HG02973 (cell line): ENCODE data around the gene CSH2.
"Not testable (repeated sequence)": the region's sequence is repeated elsewhere in the genome, so short reads cannot be mapped to it uniquely, and the experiment has no call there.

Experiments
- ATAC-seq: cut with Tn5 transposase; IDR thresholded peaks from one replicate; pipeline ENCODE4 v1.9.1; 2021; ENCODE audit warnings: moderate library complexity; ENCODE audit not compliant: unreplicated experiment

The CSH2 gene

GRCh38 chr17:63896524-63897354 lies 23.3 kb upstream of the CSH2 start, which contains the start of gene CSH1:
CSH1 (minus strand) TSS chr17:63896574; CDS start chr17:63896511, 63 bp downstream.
- not testable (repeated sequence) for ATAC-seq

DNA sequence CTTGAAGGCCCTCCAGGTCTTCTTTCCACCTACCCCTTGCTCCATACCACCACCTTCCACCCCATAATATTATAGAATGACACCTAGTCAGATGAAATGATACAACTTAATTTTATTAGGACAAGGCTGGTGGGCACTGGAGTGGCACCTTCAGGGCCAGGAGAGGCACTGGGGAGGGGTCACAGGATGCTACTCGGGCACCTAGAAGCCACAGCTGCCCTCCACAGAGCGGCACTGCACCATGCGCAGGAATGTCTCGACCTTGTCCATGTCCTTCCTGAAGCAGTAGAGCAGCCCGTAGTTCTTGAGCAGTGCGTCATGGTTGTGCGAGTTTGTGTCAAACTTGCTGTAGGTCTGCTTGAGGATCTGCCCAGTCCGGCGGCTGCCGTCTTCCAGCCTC lies 21.3 kb upstream of the CSH2 start:
- ATAC-seq = not testable (repeated sequence)

GRCh38 chr17:63894021-63894420 lies 20.5 kb upstream of the CSH2 start:
- ATAC-seq = not testable (repeated sequence)

DNA sequence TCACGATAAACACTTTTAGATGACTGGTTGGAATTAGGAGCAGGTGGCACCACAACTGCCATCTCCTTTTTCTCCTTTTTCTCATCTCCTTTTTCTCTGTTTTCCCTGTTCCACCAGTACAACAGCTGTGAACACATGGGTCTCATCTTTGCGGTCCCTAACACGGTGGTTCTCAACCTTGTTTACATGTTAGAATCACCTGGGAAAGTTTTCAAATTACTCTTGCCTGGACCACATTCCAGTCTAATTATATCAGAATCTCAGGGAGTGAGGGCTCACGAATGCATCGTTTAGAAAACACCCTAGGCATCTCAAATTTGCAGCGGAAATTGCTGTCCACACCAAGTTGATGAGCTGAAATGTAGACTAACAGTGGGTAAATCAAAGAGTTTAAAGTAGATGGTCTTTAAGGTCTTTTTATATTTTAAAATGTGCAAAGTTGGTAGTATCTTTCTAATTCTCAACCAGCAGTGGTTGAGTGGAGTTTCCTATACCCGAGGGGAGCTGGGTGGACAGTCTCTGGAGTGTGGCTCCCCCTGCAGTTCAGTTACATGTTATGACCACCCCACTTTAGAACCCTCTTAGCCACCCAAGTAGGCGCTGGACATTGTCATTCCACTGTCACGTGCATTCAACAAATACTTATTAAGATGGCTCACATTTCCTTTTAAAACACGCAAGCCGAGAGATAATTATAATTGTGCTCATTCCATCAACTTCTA lies 19.0 kb upstream of the CSH2 start:
- not testable (repeated sequence) for ATAC-seq

- not testable (repeated sequence) for ATAC-seq
Observed at GRCh38 chr17:63889026-63889848, 15.8 kb upstream of the CSH2 start.

DNA sequence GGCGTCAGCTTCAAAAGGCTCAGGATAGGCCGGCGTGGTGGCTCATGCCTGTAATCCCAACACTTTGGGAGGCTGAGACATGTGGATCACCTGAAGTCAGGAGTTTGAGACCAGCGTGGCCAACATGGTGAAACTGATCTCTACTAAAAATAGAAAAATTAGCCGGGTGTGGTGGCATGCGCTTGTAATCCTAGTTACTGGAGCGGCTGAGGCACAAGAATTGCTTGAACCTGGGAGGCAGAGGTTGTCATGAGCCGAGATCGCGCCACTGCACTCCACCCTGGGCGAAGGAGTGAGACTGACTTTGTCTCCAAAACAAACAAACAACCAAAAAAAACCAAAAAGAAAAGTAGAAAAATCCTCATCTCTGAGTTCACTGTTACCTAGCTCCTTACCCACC lies 11.6 kb upstream of the CSH2 start:
- not testable (repeated sequence) for ATAC-seq

DNA sequence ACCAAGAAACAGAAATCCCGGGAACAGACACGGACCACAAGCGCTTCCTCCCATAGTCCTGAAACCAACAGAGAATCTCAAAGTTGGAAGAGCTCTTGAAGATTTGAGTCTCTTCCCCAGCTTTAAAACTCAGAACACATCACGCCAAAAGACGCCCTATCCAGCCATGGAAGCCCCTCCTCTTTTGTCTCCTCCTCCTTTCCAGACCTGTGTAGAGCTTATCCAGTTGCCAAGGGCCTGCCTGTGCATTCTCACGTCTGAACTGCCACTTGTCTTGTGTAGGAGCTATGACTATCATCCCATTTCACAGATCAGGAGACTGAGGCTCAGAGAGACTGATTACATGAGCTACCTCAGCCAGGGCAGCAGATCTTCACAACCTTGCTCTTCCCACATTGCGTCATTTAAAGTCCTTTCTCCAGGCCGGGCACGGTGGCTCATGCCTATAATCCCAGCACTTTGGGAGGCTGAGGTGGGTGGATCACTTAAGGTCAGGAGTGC lies 9.2 kb upstream of the CSH2 start:
- ATAC-seq = not testable (repeated sequence)

DNA sequence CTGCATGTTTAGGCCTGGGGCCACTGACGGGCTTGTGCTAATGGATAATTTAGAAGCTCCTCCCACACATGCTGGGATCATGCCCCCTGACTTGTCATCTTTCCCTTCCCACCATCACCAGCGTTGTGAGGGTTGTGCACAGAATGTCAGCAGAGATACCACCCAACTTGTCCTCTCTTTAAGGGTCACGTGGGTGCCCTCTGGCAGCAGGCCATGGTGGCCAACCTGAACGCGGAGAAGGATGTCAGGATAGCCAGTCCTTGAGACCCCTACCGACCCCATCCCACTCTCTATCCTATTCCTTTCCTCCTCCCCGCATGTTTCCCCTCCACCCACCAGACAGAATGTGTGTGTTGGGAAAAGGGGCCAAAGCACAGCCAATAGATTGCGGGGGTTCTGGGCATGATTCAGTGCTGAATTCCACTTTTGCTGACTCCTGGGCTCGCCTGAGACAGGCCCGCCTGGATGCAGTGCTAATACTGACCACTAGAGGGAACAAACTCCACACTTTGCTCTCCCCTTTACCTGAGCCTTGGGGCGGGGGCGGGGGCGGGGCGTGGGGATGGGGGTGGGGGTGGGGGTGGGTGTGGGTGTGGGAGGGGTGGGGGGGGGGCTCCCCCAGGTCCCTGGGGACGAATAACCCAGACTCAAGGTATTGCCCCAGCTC lies 8.6 kb upstream of the CSH2 start, which contains the start of gene GH2:
Gene GH2, minus strand, starts transcription at position 10 of the 667 bp plus-strand sequence. CDS start 143 bp downstream, outside the sequence.
- ATAC-seq = no peak

DNA sequence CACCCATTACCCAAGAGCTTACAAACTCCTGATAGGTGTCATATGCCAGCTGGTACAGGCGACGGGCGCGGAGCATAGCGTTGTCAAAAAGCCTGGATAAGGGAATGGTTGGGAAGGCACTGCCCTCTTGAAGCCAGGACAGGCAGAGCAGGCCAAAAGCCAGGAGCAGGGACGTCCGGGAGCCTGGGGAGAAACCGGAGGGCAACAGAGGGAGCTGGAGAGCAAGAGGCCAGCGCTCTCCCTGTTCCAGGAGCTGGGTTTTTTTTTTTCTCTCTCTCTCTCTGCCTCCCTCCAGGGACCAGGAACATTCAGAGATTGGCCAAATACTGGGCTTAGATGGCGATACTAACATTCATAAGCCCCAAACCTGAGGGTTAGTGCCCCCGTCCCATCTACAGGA lies 7.9 kb upstream of the CSH2 start:
- ATAC-seq = not testable (repeated sequence)

GRCh38 chr17:63880706-63881105 lies 7.2 kb upstream of the CSH2 start:
- ATAC-seq = no peak

DNA sequence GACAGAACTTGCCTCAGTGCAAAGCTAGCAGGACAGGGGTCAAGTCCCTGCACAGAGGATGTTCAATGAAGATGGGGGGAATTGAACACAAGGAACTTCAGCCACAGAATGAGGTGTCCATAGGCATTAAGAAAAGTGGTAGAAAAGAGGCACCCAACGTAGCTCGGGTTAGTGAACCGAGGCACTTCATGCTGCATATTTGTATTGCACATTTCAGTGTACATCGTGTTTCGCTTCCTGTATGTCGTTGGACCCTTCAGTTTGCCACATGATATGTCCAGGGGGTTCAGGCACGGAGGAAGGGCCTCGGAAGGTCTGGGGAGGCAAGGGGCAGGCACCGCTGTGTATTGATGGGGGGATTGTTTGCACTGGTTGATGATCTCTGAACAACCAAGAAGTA lies 4.9 kb upstream of the CSH2 start:
- ATAC-seq = not testable (repeated sequence)

GRCh38 chr17:63874693-63875092 lies 1.2 kb upstream of the CSH2 start:
- not testable (repeated sequence) for ATAC-seq

DNA sequence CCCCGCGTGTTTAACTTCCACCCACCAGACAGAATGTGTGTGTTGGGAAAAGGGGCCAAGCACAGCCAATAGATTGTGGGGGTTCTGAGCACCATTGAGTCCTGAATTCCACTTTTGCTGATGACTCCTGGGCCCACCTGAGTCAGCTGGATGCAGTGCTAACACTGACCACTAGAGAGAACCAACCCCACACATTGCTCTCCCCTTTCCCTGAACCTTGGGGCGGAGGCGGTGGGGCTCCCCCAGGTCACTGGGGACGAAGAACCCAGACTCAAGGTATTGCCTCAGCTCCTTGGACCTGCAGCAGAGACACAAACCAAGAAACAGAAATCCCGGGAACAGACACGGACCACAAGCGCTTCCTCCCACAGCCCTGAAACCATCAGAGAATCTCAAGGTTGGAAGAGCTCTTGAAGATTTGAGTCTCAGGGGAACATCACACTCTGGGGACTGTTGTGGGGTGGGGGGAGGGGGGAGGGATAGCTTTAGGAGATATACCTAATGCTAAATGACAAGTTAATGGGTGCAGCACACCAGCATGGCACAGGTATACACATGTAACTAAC lies 667 bp upstream of the CSH2 start:
- ATAC-seq = not testable (repeated sequence)

DNA sequence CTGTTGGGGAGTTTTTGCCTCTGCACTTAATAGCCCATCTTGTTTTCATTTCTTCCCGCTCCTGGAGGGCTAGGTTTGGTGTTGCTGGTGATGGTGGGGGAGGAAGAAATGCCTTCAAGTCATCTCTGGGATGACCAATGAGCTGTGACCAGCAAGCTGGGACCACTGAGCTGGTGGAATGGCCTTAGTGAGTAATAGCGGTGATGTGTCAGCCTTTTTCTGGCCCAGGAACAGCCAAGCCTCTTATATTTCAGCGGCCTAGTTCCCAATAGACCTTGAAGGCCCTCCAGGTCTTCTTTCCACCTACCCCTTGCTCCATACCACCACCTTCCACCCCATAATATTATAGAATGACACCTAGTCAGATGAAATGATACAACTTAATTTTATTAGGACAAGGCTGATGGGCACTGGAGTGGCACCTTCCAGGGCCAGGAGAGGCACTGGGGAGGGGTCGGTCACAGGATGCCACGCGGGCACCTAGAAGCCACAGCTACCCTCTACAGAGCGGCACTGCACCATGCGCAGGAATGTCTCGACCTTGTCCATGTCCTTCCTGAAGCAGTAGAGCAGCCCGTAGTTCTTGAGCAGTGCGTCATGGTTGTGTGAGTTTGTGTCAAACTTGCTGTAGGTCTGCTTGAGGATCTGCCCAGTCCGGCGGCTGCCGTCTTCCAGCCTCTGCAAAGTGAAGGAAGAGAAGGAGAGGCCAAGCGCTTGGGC lies 1.7 kb downstream of the CSH2 start:
- not testable (repeated sequence) for ATAC-seq

- ATAC-seq = not testable (repeated sequence)
Observed at GRCh38 chr17:63870292-63870665, 3.2 kb downstream of the CSH2 start.

GRCh38 chr17:63869491-63870291 lies 3.8 kb downstream of the CSH2 start:
- ATAC-seq = not testable (repeated sequence)

GRCh38 chr17:63866625-63867024 lies 6.9 kb downstream of the CSH2 start:
- ATAC-seq = not testable (repeated sequence)

DNA sequence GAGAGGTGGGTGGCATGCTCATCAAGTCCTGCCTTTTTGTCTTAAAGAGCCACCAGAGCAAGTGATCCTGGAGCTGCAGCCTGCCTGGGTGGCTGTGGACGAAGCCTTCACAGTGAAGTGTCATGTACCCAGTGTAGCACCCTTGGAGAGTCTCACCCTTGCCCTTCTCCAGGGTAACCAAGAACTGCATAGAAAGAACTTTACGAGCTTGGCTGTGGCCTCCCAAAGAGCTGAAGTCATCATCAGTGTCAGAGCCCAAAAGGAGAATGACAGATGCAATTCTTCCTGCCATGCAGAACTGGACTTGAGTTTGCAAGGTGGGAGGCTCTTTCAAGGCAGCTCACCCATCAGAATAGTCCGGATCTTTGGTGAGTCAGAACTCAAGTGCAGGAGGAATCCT lies 14.2 kb downstream of the CSH2 start:
- ATAC-seq = no peak
